A673 (cell line): ENCODE measurements around the gene SPNS2. TPM values are rescaled to one million over a fixed set of nuclear protein-coding genes. Genes with fewer than 3 reads are reported as not detected.

Source experiments
- BruUV-seq: library from RNA; stranded (reverse); fragments of 400-500 nt; replicated peaks from 2 replicates; lab custom pipeline; 2021; lab: Mats Ljungman, UMichigan
- CTCF ChIA-PET: fragments of 300-600 bp; sonication (Branson Sonifier 250); formaldehyde crosslinking; loops from one replicate; lab custom pipeline; 2022; ENCODE audit warnings: antibody characterized with exemption; lab: Charles Lee
- POLR2A ChIA-PET: fragments of 300-600 bp; sonication (Branson Sonifier 250); formaldehyde crosslinking; loops from one replicate; lab custom pipeline; 2022; ENCODE audit warnings: antibody characterized with exemption; ENCODE audit not compliant: low non-redundant PET; lab: Charles Lee
- DNase-seq: peaks from one replicate; pipeline ENCODE4 v3.0.0-alpha.2; 2015; ENCODE audit warnings: low spot score
- H3K27ac ChIP-seq: fragments of 200-600 bp; sonication (generic); 2 replicates; pipeline ENCODE4 v1.5.1; 2016; ENCODE audit warnings: mixed run types, low read depth, mild to moderate bottlenecking, mixed read lengths, antibody characterized with exemption, low read length; ENCODE audit not compliant: poor library complexity, severe bottlenecking
- H3K27me3 ChIP-seq: fragments of 200-600 bp; sonication (generic); replicated peaks from 2 replicates; pipeline ENCODE4 v1.6.1; 2017; ENCODE audit warnings: mixed run types, low read depth, mild to moderate bottlenecking, mixed read lengths, antibody characterized with exemption, low read length; ENCODE audit not compliant: insufficient read depth, poor library complexity
- H3K36me3 ChIP-seq: fragments of 200-600 bp; sonication (generic); 2 replicates; pipeline ENCODE4 v1.6.1; 2016; ENCODE audit warnings: mixed run types, mild to moderate bottlenecking, mixed read lengths, antibody characterized with exemption, low read length; ENCODE audit not compliant: insufficient read depth, poor library complexity, severe bottlenecking
- H3K4me1 ChIP-seq: fragments of 200-600 bp; sonication (generic); 2 replicates; pipeline ENCODE4 v1.6.1; 2017; ENCODE audit warnings: mixed run types, mild to moderate bottlenecking, mixed read lengths, antibody characterized with exemption, low read length; ENCODE audit not compliant: insufficient read depth, poor library complexity, severe bottlenecking
- H3K4me3 ChIP-seq: fragments of 200-600 bp; sonication (generic); 2 replicates; pipeline ENCODE4 v1.5.1; 2016; ENCODE audit warnings: low read depth, mixed run types, mild to moderate bottlenecking, mixed read lengths, low read length; ENCODE audit not compliant: poor library complexity, severe bottlenecking
- H3K9me3 ChIP-seq: fragments of 200-600 bp; sonication (generic); 2 replicates; pipeline ENCODE4 v1.6.1; 2016; ENCODE audit warnings: mixed run types, low read depth, mild to moderate bottlenecking, mixed read lengths, antibody characterized with exemption, low read length; ENCODE audit not compliant: poor library complexity, severe bottlenecking
- EZH2 ChIP-seq: fragments of 200-600 bp; sonication (generic); IDR thresholded peaks from 2 replicates; pipeline ENCODE4 v1.6.1; 2017; ENCODE audit warnings: borderline replicate concordance, low read depth, mild to moderate bottlenecking, mixed read lengths, antibody characterized with exemption, low read length; ENCODE audit not compliant: poor library complexity, severe bottlenecking
- intact Hi-C: fragments of 100-400 bp; cut with micrococcal nuclease; formaldehyde crosslinking; loops from one replicate; pipeline ENCODE4 v1.10.0; 2022; ENCODE audit not compliant: unreplicated experiment
- total RNA-seq: library from RNA; stranded (reverse); gene quantifications from 2 replicates; pipeline ENCODE4 v1.2.3, GENCODE V29; 2021
- TF ChIP-seq, protein P1 (sequence below): fragments of 300-800, 200-600 bp; sonication (generic); conservative IDR thresholded peaks from 2 replicates; pipeline ENCODE4 v1.5.1; 2017; ENCODE audit warnings: low read depth, mild to moderate bottlenecking, antibody characterized with exemption, low read length, moderate library complexity, mixed read lengths

Gene SPNS2
- total RNA-seq, 1 experiment from 2014 or later, result not detected

DNA sequence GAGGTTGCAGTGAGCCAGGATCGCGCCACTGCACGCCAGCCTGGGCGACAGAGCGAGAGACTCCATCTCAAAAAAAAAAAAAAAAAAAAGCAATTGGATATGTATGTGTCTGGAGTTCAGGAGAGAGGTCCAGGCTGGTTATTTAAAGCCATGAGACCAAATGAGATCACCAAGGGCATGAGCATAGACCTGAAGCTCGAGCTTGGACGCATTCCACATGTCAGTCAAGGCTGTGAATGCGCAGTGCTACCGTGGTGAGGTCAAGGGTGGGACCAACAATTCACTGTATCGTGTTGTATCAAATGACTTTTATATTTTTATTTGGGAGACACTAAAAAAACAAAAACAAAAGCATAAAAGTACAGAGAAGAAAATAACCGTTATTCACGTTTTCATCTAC lies 29.1 kb upstream of the SPNS2 start:
- Histone ChIP-seq H3K27me3 (no peaks in the 10 kb centered on the region), H3K9me3 (no peaks in the 10 kb centered on the region), H3K4me3 (no peak overlapping the region), H3K4me1 (no peaks in the 10 kb centered on the region), H3K36me3 (no peaks in the 10 kb centered on the region), H3K27ac (no peak overlapping the region)
- no TSS peak for BruUV-seq
- POLR2A ChIA-PET, result no interaction called here
- CTCF ChIA-PET, result no interaction called here
- intact Hi-C loops, result no loop called here
- no peak for DNase-seq
- no peak for TF ChIP-seq EZH2
- TF ChIP-seq, protein P1, sequence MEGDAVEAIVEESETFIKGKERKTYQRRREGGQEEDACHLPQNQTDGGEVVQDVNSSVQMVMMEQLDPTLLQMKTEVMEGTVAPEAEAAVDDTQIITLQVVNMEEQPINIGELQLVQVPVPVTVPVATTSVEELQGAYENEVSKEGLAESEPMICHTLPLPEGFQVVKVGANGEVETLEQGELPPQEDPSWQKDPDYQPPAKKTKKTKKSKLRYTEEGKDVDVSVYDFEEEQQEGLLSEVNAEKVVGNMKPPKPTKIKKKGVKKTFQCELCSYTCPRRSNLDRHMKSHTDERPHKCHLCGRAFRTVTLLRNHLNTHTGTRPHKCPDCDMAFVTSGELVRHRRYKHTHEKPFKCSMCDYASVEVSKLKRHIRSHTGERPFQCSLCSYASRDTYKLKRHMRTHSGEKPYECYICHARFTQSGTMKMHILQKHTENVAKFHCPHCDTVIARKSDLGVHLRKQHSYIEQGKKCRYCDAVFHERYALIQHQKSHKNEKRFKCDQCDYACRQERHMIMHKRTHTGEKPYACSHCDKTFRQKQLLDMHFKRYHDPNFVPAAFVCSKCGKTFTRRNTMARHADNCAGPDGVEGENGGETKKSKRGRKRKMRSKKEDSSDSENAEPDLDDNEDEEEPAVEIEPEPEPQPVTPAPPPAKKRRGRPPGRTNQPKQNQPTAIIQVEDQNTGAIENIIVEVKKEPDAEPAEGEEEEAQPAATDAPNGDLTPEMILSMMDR, result no peak

DNA sequence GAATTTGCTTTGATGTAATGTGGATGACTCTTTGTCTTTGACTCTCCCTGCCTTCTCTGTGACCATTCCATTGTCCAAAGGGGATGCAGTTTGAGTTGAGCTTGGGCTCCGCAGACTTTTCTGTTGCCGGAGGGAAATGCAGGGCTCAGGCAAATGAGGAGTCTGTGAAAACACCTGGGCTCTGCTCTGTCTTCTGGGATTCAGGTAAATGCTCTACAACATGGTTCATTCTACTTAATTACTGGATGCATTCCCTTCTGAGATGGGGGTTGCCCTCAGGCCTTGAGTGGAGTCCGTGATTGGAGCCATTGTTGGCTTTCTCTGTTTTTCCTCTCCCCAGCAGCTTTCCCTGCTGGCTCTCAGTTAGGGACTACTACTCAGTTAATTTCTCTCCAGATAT lies 26.4 kb upstream of the SPNS2 start:
- Histone ChIP-seq H3K9me3 (no peaks in the 10 kb centered on the region), H3K27me3 (no peaks in the 10 kb centered on the region), H3K36me3 (no peaks in the 10 kb centered on the region), H3K4me3 (no peak overlapping the region), H3K4me1 (no peaks in the 10 kb centered on the region), H3K27ac (no peak overlapping the region)
- intact Hi-C loops, result no loop called here
- POLR2A ChIA-PET, result no interaction called here
- CTCF ChIA-PET, result no interaction called here
- BruUV-seq, result no TSS peak
- no peak for DNase-seq
- TF ChIP-seq EZH2, result no peak
- TF ChIP-seq, protein P1, result no peak

DNA sequence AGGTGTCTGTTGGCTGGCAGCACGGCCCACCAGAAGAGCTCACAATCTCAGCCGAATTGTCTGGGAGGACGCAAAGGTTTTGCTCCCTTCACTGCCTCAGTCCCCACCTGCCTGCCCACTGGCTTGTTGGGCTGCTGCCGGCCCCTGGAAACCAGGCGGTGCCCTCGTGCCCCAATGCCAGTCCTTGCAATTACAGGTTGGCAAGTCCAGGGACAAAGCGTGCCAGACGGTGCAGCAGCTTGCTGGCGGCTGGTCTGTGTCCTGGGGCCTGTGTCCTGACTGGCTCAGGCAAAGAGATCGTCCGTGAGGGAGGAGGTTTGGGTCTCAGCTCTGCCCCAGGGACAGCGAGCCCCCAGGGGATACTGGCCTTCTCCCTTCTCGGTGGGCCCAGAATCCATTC lies 24.6 kb upstream of the SPNS2 start:
- no peak for DNase-seq
- CTCF ChIA-PET, result no interaction called here
- intact Hi-C loops, result no loop called here
- H3K27me3 ChIP-seq, result no peaks in the 10 kb centered on the region
- POLR2A ChIA-PET, result no interaction called here
- H3K27ac ChIP-seq, result no peak overlapping the region
- no peaks in the 10 kb centered on the region for H3K36me3 ChIP-seq
- no peaks in the 10 kb centered on the region for H3K4me1 ChIP-seq
- H3K4me3 ChIP-seq, result no peak overlapping the region
- no TSS peak for BruUV-seq
- H3K9me3 ChIP-seq, result no peaks in the 10 kb centered on the region
- TF ChIP-seq EZH2, result no peak
- TF ChIP-seq, protein P1, result no peak
